Trophoblast cell (in vitro differentiated cells and primary cell): Measurements from ENCODE around the gene MAN1A1.

Experiments used
- DNase-seq, 2 donors: peaks; one replicate each; pipeline ENCODE4 v3.0.0-alpha.2; 2016
- H2AFZ ChIP-seq: 2 replicates; pipeline ENCODE4 v1.6.1; 2013; ENCODE audit warnings: low read length, moderate library complexity, mild to moderate bottlenecking; ENCODE audit not compliant: insufficient read depth, poor library complexity
- H2AK5ac ChIP-seq: 2 replicates; pipeline ENCODE4 v1.6.1; 2013; ENCODE audit warnings: mild to moderate bottlenecking, low read length
- H2BK120ac ChIP-seq: 2 replicates; pipeline ENCODE4 v1.6.1; 2013; ENCODE audit warnings: low read length, mild to moderate bottlenecking, moderate library complexity; ENCODE audit not compliant: insufficient read depth, poor library complexity
- H2BK12ac ChIP-seq: 2 replicates; pipeline ENCODE4 v1.6.1; 2013; ENCODE audit warnings: mild to moderate bottlenecking, low read length, moderate library complexity
- H2BK5ac ChIP-seq: 2 replicates; pipeline ENCODE4 v1.6.1; 2013; ENCODE audit warnings: low read length, low read depth, moderate library complexity, mild to moderate bottlenecking; ENCODE audit not compliant: poor library complexity
- H3K14ac ChIP-seq: 2 replicates; pipeline ENCODE4 v1.6.1; 2013; ENCODE audit warnings: mild to moderate bottlenecking, low read length
- H3K18ac ChIP-seq: 2 replicates; pipeline ENCODE4 v1.6.1; 2013; ENCODE audit warnings: mild to moderate bottlenecking, low read length
- H3K23ac ChIP-seq: 2 replicates; pipeline ENCODE4 v1.6.1; 2013; ENCODE audit warnings: low read length
- H3K27ac ChIP-seq: 2 replicates; pipeline ENCODE4 v1.5.1; 2013; ENCODE audit warnings: low read depth, mild to moderate bottlenecking, inconsistent platforms, low read length, moderate library complexity
- H3K27me3 ChIP-seq: 2 replicates; pipeline ENCODE4 v1.6.1; 2013; ENCODE audit warnings: inconsistent platforms, mild to moderate bottlenecking, low read length, moderate library complexity; ENCODE audit not compliant: insufficient read depth
- H3K36me3 ChIP-seq, 2 experiments: 1 replicate in 1 of 2; 2 replicates in 1 of 2; pipeline ENCODE4 v1.6.1; 2013; ENCODE audit warnings: low read length in 2 of 2, mild to moderate bottlenecking in 2 of 2, moderate library complexity in 1 of 2; ENCODE audit not compliant: insufficient read depth in 2 of 2, control insufficient read depth in 1 of 2
- H3K4ac ChIP-seq: 2 replicates; pipeline ENCODE4 v1.6.1; 2013; ENCODE audit warnings: low read depth, mild to moderate bottlenecking, low read length, moderate library complexity
- H3K4me1 ChIP-seq, 2 experiments: 1 replicate in 1 of 2; 2 replicates in 1 of 2; pipeline ENCODE4 v1.6.1; 2013; ENCODE audit warnings: low read length in 2 of 2, mild to moderate bottlenecking in 2 of 2, moderate library complexity in 1 of 2; ENCODE audit not compliant: insufficient read depth in 2 of 2, control insufficient read depth in 1 of 2
- H3K4me2 ChIP-seq: 2 replicates; pipeline ENCODE4 v1.6.1; 2013; ENCODE audit warnings: inconsistent platforms, mild to moderate bottlenecking, low read length, moderate library complexity
- H3K4me3 ChIP-seq: 2 replicates; pipeline ENCODE4 v1.5.1; 2013; ENCODE audit warnings: mild to moderate bottlenecking, low read depth, low read length, inconsistent platforms
- H3K79me1 ChIP-seq: one replicate; pipeline ENCODE4 v1.6.1; 2013; ENCODE audit warnings: low read length
- H3K79me2 ChIP-seq: 2 replicates; pipeline ENCODE4 v1.6.1; 2013; ENCODE audit warnings: low read length, mild to moderate bottlenecking; ENCODE audit not compliant: control insufficient read depth, insufficient read depth, poor library complexity
- H3K9ac ChIP-seq: 2 replicates; pipeline ENCODE4 v1.6.1; 2013; ENCODE audit warnings: mild to moderate bottlenecking, low read length
- H3K9me3 ChIP-seq: 2 replicates; pipeline ENCODE4 v1.6.1; 2013; ENCODE audit warnings: low read depth, mild to moderate bottlenecking, control low read depth, inconsistent platforms, low read length; ENCODE audit not compliant: insufficient read depth
- H4K12ac ChIP-seq: 2 replicates; pipeline ENCODE4 v1.6.1; 2013; ENCODE audit warnings: low read depth, mild to moderate bottlenecking, low read length, moderate library complexity
- H4K8ac ChIP-seq: 2 replicates; pipeline ENCODE4 v1.6.1; 2013; ENCODE audit warnings: low read depth, mild to moderate bottlenecking, low read length, moderate library complexity
- H4K91ac ChIP-seq: one replicate; pipeline ENCODE4 v1.6.1; 2013; ENCODE audit warnings: low read depth, mild to moderate bottlenecking, low read length, moderate library complexity
- WGBS: extraction: QIAGEN DNeasy Blood & Tissue Kit; methylation state at CpG from one replicate; pipeline ENCODE4 v1.1.7; 2013; ENCODE audit warnings: missing lambda C conversion rate; ENCODE audit not compliant: insufficient read length, insufficient coverage; ENCODE audit errors: extremely low coverage; 5-methylcytosine and 5-hydroxymethylcytosine counted together

The MAN1A1 gene

DNA sequence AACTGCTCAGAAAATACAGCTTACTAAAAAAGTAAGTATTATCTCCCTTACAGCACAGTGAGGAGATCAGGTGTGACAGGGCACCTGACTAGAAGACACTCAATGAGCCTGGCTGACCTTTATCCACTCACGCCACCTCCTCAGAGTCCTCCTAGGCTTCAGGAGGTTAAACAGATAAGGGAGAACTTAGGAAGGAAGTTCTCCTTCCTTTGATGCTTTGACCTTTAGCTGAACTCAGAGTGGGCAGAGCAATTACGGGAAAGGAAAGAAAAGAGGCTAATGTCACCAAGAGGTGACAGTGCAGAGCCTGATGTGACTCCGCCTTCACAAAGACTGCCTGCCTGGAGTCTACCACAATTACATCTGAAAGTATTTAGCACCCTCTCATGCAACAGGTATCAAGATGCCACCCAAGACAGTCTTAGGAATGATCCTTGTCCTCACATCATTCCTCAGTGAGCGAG lies 36.7 kb downstream of the MAN1A1 start:
- Histone ChIP-seq H3K36me3 (no peaks in the 10 kb centered on the region), H3K9me3 (no peaks in the 10 kb centered on the region), H3K27me3 (no peaks in the 10 kb centered on the region), H3K79me1 (no peaks in the 10 kb centered on the region), H4K12ac (no peak overlapping the region), H3K14ac (no peak overlapping the region), H3K18ac (no peak overlapping the region), H2BK5ac (no peak overlapping the region), H4K91ac (no peak overlapping the region), H3K4ac (no peak overlapping the region), H3K27ac (no peak overlapping the region), H4K8ac (no peak overlapping the region), H3K79me2 (no peaks in the 10 kb centered on the region), H3K4me2 (no peak overlapping the region), H3K4me3 (no peak overlapping the region), H2AK5ac (no peak overlapping the region), H2BK120ac (no peak overlapping the region), H2BK12ac (no peak overlapping the region), H3K9ac (no peak overlapping the region), H3K4me1 (no peaks in the 10 kb centered on the region), H2AFZ (no peak overlapping the region), H3K23ac (no peak overlapping the region)
- DNase-seq, result no peak
- WGBS, result no CpG with 5 or more reads among the region's 4 CpGs

DNA sequence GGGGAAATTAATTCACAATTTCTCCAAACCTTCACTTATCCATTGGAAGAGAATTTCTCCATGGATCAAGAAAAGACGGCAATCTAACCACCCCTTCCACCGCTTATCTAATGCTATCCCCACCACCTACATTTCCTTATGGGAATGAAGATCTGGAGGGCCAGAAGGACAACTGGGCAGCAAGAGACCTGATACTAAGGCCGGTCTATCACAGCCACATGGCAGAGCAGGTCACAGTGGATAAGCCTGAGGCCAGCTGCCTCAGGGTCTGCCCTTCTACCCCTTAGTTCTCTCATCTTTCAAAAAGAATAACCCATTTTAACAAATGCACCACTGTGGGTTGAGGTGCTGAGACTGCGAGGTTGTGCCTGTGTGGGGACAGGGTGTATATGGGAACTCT lies 37.1 kb downstream of the MAN1A1 start:
- Histone ChIP-seq H4K8ac (no peak overlapping the region), H3K36me3 (no peaks in the 10 kb centered on the region), H3K18ac (no peak overlapping the region), H2BK12ac (no peak overlapping the region), H4K12ac (no peak overlapping the region), H3K27ac (no peak overlapping the region), H3K79me1 (no peaks in the 10 kb centered on the region), H3K79me2 (no peaks in the 10 kb centered on the region), H2BK120ac (no peak overlapping the region), H3K9me3 (no peaks in the 10 kb centered on the region), H2AK5ac (no peak overlapping the region), H3K14ac (no peak overlapping the region), H3K23ac (no peak overlapping the region), H4K91ac (no peak overlapping the region), H2AFZ (no peak overlapping the region), H3K4me1 (no peaks in the 10 kb centered on the region), H3K4me2 (no peak overlapping the region), H3K9ac (no peak overlapping the region), H3K4me3 (no peak overlapping the region), H3K4ac (no peak overlapping the region), H3K27me3 (no peaks in the 10 kb centered on the region), H2BK5ac (no peak overlapping the region)
- no CpG with 5 or more reads among the region's 4 CpGs for WGBS
- no peak for DNase-seq

DNA sequence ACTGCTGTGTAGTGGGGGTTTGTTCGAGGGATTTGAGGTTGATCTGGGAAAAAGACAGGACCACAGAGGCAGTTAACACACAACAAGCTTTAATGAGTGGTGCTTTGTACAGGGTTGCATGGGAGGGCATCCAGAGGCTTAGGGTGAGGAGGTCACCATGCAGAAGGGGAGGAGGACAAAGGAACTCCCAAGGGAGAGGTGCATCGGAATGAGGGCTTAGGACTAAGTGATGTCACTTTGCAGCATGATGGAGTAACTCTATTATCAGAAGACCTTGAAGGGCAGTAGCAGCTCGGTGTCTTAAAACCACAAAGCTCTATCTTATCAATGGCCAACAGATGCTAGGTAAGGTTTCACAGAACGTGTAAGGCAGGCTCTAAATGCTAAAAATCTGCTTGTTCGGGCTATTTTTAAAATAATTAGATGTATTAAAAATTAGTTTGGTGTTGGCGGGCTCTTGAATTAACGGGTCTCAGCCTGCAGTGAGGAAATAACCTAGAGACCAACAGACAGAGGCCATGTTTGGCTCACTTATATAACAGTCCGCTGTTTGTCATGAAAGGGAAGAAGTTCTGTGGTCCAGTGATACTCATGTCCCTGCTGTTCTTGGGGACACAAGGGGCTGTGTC lies 37.9 kb downstream of the MAN1A1 start:
- Histone ChIP-seq H3K27me3 (no peaks in the 10 kb centered on the region), H2AK5ac (no peak overlapping the region), H4K8ac (no peak overlapping the region), H3K27ac (no peak overlapping the region), H3K36me3 (no peaks in the 10 kb centered on the region), H3K4ac (no peak overlapping the region), H3K4me3 (no peak overlapping the region), H4K91ac (no peak overlapping the region), H3K9me3 (no peaks in the 10 kb centered on the region), H3K23ac (no peak overlapping the region), H3K79me1 (no peaks in the 10 kb centered on the region), H2BK5ac (no peak overlapping the region), H3K79me2 (no peaks in the 10 kb centered on the region), H3K9ac (no peak overlapping the region), H3K18ac (no peak overlapping the region), H3K14ac (no peak overlapping the region), H3K4me2 (no peak overlapping the region), H2BK120ac (no peak overlapping the region), H2BK12ac (no peak overlapping the region), H4K12ac (no peak overlapping the region), H2AFZ (no peak overlapping the region), H3K4me1 (no peaks in the 10 kb centered on the region)
- WGBS, result no CpG with 5 or more reads among the region's 8 CpGs
- DNase-seq, result no peak

DNA sequence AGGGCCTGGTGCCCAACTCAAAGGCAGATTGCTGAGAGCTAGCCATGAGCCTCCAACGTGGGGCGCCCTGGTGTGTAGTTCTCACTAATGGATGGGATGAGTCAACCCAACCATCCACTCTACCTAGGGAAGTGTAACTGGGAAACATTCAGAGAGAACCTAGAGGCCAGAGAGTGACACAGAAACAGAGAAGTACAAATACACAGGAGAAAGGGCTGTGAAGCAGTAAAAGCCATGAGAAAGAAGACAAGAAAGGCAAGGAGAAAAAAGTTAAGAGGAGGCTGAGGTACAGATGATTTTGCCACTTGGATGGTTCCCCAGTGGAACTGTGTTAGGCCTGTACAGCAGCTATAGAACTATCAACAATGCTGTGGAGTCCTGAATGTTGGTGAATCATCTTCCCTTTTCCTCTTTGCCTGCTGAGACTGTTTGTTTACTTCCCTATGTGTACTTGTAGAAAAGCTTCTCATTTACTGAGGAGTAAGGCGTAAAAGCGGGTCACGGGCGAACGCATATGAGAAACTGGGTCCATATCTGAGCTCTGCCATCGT lies 39.0 kb downstream of the MAN1A1 start:
- Histone ChIP-seq H3K36me3 (no peaks in the 10 kb centered on the region), H2BK12ac (no peak overlapping the region), H4K8ac (no peak overlapping the region), H2AFZ (no peak overlapping the region), H3K4ac (no peak overlapping the region), H4K91ac (no peak overlapping the region), H3K18ac (no peak overlapping the region), H3K9ac (no peak overlapping the region), H2BK5ac (no peak overlapping the region), H3K4me1 (no peaks in the 10 kb centered on the region), H3K9me3 (no peaks in the 10 kb centered on the region), H3K4me3 (no peak overlapping the region), H3K23ac (no peak overlapping the region), H3K79me2 (no peaks in the 10 kb centered on the region), H3K79me1 (no peaks in the 10 kb centered on the region), H2BK120ac (no peak overlapping the region), H4K12ac (no peak overlapping the region), H3K4me2 (no peak overlapping the region), H3K27ac (no peak overlapping the region), H2AK5ac (no peak overlapping the region), H3K27me3 (no peaks in the 10 kb centered on the region), H3K14ac (no peak overlapping the region)
- peak in 1 of 2 donors; percentile 16 for DNase-seq
- no CpG with 5 or more reads among the region's 8 CpGs for WGBS
